ENCODE measurements around the gene CLCN7. TPM values are rescaled to one million over a fixed set of nuclear protein-coding genes. Genes with fewer than 3 reads are reported as not detected.

CLCN7 gene
- total RNA-seq (2022) (60.0 and 69.5 TPM in 2 replicates), Bru-seq, nascent RNA (percentile 49 among the genes with signal in this experiment), BruChase-seq, experiment 1, labeled RNA remaining after a 6-hour chase (percentile 77 among the genes with signal in this experiment), BruChase-seq, experiment 2, labeled RNA remaining after a 2-hour chase (percentile 61 among the genes with signal in this experiment)
- long read RNA-seq, full-length matches to known transcripts = 72 of 117 reads
- long read RNA-seq, partial matches to known transcripts = 17 of 117 reads
- long read RNA-seq, other reads (novel, unspliced or antisense) = 28 of 117 reads

- CTCF ChIA-PET = no interaction called here
- H3K27me3 Mint-ChIP-seq (ENCODE audit: insufficient read depth, unreplicated experiment) = no peaks in the 10 kb centered on the region
- no TSS peak for BruUV-seq (replicated peaks)
These were observed at the start of gene CLCN7 for GRCh38 chr16:1474796-1475551. TSS of gene CLCN7 (minus strand) at chr16:1475028. CDS start at chr16:1474974, 54 bp downstream.

GRCh38 chr16:1524366-1524765 is 49.5 kb upstream of the CLCN7 start:
- TF ChIP-seq CTCF (IDR thresholded peaks at IDR 0.05; ENCODE audit: unreplicated experiment) = no peak
- Mint-ChIP-seq H3K4me3 (ENCODE audit: unreplicated experiment) (no peak overlapping the region), H3K36me3 (ENCODE audit: insufficient read depth, unreplicated experiment) (peaks cover 4% of the 10 kb centered on the region), H3K4me1 (ENCODE audit: insufficient read depth, unreplicated experiment) (no peaks in the 10 kb centered on the region), H3K9me3 (ENCODE audit: unreplicated experiment) (no peaks in the 10 kb centered on the region), H3K27me3 (ENCODE audit: insufficient read depth, unreplicated experiment) (no peaks in the 10 kb centered on the region), H3K27ac (ENCODE audit: low read depth, unreplicated experiment) (no peak overlapping the region)
- BruUV-seq (replicated peaks) = no TSS peak
- ChIA-PET CTCF (no interaction called here), POLR2A (interaction anchor here (0.6 to 1.2 kb wide), 2 partner anchors 104 to 632 kb away, joined by 3 read pairs; partner anchors contain the start of gene UQCC4)
- DNase-seq (ENCODE audit: unreplicated experiment) = no peak
- intact Hi-C loops (cut with micrococcal nuclease) = no loop called here

More at GRCh38 chr16:1474796-1475551, at the start of gene CLCN7:
- intact Hi-C loops (cut with micrococcal nuclease) = no loop called here
- peak within 1 kb of the TSS; percentile 72 for H3K4me3 Mint-ChIP-seq (ENCODE audit: unreplicated experiment)
- DNase-seq (ENCODE audit: unreplicated experiment) = peak; percentile 83
- POLR2A ChIA-PET = interaction anchor here (0.6 to 1.4 kb wide), 5 partner anchors 54 to 374 kb away, joined by 3 to 4 read pairs (median 4); partner anchors contain the start of genes IFT140, JPT2 and UQCC4
- H3K36me3 Mint-ChIP-seq (ENCODE audit: insufficient read depth, unreplicated experiment) = peaks cover 16% of the 10 kb centered on the region
- TF ChIP-seq CTCF (IDR thresholded peaks at IDR 0.05; ENCODE audit: unreplicated experiment) = no peak
- peaks cover 6% of the 10 kb centered on the region for H3K4me1 Mint-ChIP-seq (ENCODE audit: insufficient read depth, unreplicated experiment)
- H3K9me3 Mint-ChIP-seq (ENCODE audit: unreplicated experiment) = no peaks in the 10 kb centered on the region
- peak within 1 kb of the TSS; percentile 75 for H3K27ac Mint-ChIP-seq (ENCODE audit: low read depth, unreplicated experiment)

- Mint-ChIP-seq H3K9me3 (ENCODE audit: unreplicated experiment) (no peaks in the 10 kb centered on the region), H3K36me3 (ENCODE audit: insufficient read depth, unreplicated experiment) (peaks cover 4% of the 10 kb centered on the region), H3K4me3 (ENCODE audit: unreplicated experiment) (no peak overlapping the region), H3K4me1 (ENCODE audit: insufficient read depth, unreplicated experiment) (no peaks in the 10 kb centered on the region), H3K27me3 (ENCODE audit: insufficient read depth, unreplicated experiment) (no peaks in the 10 kb centered on the region), H3K27ac (ENCODE audit: low read depth, unreplicated experiment) (no peak overlapping the region)
- no peak for DNase-seq (ENCODE audit: unreplicated experiment)
- TF ChIP-seq CTCF (IDR thresholded peaks at IDR 0.05; ENCODE audit: unreplicated experiment) = no peak
- POLR2A ChIA-PET = interaction anchor here (1.2 kb wide), 1 partner anchor 103 kb away, joined by 3 read pairs; the partner anchor contains the start of gene UQCC4
- no TSS peak for BruUV-seq (replicated peaks)
- CTCF ChIA-PET = no interaction called here
- intact Hi-C loops (cut with micrococcal nuclease) = no loop called here
These were observed 48.9 kb upstream of the CLCN7 start for GRCh38 chr16:1523581-1524245.

- Mint-ChIP-seq H3K27me3 (ENCODE audit: insufficient read depth, unreplicated experiment) (no peaks in the 10 kb centered on the region), H3K36me3 (ENCODE audit: insufficient read depth, unreplicated experiment) (peaks cover 4% of the 10 kb centered on the region), H3K9me3 (ENCODE audit: unreplicated experiment) (no peaks in the 10 kb centered on the region), H3K4me3 (ENCODE audit: unreplicated experiment) (no peak overlapping the region), H3K4me1 (ENCODE audit: insufficient read depth, unreplicated experiment) (no peaks in the 10 kb centered on the region), H3K27ac (ENCODE audit: low read depth, unreplicated experiment) (no peak overlapping the region)
- ChIA-PET CTCF (interaction anchor here (0.6 kb wide), 1 partner anchor 1129 kb away, joined by 3 read pairs; no protein-coding TSS in a partner anchor), POLR2A (no interaction called here)
- intact Hi-C loops (cut with micrococcal nuclease) = no loop called here
- DNase-seq (ENCODE audit: unreplicated experiment) = no peak
- no TSS peak for BruUV-seq (replicated peaks)
- TF ChIP-seq CTCF (IDR thresholded peaks at IDR 0.05; ENCODE audit: unreplicated experiment) = no peak
These were observed 45.6 kb upstream of the CLCN7 start for GRCh38 chr16:1520461-1520860.
